ENCODE results near the gene ANKEF1.
"Not testable (repeated sequence)": the region's sequence is repeated elsewhere in the genome, so short reads cannot be mapped to it uniquely, and the experiment has no call there.

Gene ANKEF1

DNA sequence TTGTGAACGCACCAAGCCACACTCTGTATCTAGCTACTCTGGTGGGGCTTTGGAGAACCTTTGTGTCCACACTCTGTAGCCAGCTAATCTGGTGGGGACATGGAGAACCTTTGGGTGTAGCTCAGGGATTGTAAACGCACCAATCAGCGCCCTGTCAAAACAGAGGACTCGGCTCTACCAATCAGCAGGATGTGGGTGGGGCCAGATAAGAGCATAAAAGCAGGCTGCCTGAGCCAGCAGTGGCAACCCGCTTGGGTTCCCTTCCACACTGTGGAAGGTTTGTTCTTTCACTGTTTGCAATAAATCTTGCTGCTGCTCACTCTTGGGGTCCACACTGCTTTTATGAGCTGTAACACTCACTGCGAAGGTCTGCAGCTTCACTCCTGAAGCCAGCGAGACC lies 2.5 kb upstream of the ANKEF1 start:
- not testable (repeated sequence) for DNase-seq (ENCODE audit: low read depth)

DNA sequence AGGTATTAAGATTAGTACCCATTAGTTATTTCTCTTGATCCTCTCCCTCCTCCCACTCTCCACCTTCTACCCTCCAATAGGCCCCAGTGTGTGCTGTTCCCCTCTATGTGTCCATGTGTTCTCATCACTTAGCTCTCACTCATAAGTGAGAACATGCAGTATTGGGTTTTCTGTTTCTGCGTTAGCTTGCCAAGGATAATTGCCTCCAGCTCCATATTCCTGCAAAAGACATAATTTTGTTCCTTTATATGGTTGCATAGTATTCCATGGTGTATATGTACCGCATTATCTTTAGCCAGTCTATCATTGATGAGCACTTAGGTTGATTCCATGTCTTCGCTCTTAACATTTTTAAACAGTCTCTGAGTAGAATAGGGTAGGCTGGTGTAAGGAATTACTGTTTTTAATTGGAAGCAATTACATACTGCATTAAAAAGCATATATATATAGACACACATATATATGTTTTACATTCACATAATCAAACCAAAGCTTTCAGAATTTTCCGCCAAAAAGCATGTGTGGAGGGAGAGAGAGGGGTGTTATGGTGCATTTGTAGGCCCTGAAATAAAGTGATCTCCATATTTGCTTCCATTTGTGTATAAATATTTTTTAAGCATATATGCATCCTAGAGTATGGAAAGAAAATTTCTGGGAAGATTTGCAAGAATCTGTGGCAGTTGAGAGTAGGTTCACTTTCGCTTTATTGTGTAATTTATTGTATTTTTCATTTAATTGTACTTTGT lies 709 bp upstream of the ANKEF1 start:
- no peak for DNase-seq (ENCODE audit: low read depth)

DNA sequence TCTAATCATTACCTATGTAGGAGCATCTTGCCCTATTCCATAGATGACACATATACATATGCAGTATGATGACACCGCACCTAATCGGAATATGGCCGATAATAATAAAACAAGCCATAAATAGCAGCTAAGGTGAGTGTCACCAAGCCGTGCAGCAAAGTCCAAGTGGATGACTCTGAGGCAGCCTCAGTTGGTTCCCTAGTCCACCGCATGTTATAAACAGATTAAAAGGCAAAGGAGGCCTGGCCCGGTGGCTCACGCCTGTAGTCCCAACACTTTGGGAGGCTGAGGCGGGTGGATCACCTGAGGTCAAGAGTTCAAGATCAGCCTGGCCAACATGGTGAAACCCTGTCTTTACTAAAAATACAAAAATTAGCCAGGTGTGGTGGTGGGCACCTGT lies 1.5 kb downstream of the ANKEF1 start:
- DNase-seq (ENCODE audit: low read depth) = not testable (repeated sequence)

DNA sequence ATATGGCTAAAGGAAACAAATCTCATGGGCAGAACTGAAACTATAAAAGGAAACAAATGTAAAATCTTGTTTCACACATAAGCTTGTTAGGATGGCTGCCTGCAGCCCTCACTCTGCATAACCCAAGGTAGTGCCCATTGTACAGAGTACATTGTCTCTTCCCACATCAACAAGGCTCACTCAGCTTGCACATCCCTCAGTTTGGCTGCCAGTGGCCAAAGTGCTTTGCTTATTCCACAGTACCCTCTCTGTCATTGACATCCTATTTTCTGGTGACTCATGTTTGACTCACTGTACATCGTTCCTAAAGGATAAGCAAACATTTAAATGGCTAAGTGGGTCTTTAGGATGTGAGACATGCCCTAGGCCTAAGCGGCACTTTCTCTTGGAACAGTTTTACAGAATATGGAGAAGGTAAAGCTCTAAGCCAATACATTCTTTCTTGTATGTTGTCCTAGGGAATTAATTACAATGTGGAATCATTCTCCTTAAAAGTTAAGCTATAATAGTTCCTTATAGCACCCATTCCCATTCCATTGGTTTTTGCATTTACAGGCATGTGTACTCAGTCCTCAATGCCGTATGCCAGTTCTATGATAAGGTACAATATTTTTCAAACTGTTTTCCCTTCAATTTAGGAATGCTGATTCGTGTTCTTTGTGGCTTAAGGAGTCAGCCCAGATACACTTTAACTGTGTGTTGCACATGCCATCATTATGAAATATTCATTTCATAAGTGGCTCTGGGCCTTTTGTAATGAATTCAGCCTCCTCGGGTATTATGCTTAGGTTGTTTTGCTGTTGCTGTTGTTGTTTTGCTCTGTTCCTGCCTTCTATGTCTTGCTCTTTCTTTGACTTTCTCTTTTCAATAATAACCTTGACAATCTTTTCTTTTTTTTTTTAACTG lies 5.5 kb downstream of the ANKEF1 start:
- no peak for DNase-seq (ENCODE audit: low read depth)

DNA sequence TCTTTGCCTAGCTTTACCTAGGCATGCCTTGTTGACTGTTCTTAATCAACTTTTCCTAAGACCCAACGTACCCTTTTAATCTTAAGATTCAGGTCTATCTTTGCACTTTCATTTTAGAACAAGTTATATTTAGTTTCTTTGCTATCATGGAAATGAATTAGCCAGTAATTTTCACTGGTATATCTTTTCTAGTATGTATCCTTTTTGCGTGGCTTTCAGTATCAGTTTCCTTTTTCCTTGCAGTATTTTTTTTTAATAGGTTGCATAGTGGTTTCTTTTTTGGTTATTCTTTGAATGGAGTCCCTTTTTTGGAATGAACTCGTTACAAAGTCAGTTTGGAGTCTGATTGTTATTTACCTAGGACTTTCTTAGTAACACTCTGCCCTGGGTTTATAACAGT lies 7.3 kb downstream of the ANKEF1 start:
- DNase-seq (ENCODE audit: low read depth) = no peak

DNA sequence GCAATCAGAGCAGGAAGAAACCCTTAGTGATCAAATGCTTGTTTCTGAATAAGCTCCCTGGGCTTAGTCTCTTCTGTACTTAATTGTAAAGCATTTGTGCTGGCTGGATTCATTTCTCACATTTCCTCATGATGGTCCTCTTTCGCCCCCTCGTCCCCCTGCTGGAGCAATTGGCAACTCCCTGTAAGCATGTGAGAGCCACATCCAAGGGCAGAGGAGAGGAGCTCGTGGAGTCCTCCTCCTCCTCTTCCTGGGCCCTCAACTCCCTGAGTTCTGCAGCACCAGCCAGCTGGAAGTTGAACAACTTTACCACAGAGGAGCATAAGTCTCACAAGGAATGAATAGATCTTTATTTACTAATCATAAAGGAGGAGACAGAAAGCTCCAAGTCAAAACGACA lies 12.6 kb downstream of the ANKEF1 start:
- no peak for DNase-seq (ENCODE audit: low read depth)

DNA sequence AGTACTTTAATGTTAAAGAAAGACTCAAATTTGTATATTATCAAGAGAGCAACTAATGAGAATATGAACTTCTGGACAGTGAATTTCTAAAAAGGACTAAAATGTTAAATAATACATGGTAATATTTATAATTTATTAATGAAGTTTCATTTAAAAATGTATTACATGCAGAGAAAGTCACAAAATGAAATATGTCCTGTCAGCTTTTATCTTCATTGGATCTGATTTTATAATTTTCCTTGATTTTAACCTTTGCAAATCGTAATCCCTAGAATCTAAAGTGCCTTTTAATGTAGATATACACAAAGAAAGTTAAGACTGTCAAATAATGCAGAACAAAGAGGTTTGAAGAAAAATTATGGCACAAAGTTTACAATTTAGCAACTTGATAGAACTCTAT lies 16.4 kb downstream of the ANKEF1 start:
- DNase-seq (ENCODE audit: low read depth) = no peak

DNA sequence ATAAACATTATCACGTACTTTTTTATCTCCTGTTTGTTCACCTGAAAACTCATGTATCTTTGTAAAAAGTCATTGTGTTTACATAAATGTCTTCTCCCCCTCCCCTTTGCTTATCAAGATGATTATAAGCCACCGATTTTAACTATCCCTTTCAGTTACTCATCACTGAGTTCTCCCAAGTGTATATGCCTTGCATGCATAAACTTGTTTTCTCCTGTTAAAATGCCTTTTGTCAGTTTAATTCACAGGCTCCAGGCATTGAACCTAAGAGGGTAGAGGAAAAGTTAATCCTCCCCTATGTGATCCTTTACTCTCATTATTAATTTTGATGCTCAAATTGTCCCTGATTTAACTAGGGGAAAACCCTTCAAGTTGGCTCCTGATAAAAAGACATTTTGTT lies 24.2 kb downstream of the ANKEF1 start:
- no peak for DNase-seq (ENCODE audit: low read depth)

DNA sequence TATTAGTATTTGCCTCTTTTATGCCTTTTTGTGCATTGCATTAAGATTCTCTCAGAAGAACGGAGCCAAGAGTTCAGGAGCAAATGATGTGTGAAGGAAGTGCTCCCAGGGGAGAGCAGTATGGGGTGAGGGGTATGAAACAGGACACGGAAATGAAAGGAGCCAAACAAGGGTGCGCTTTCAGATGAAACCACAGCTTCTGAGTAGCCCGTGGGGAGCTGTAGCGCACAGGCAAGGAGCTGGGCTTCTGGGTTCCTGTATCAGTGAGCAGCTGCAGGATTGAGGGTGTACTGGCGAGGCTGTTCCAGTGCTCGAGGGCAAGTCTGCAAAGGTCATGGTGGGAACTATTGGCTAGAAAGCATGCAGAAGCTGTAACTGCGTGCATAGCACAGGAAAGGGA lies 25.4 kb downstream of the ANKEF1 start:
- no peak for DNase-seq (ENCODE audit: low read depth)

DNA sequence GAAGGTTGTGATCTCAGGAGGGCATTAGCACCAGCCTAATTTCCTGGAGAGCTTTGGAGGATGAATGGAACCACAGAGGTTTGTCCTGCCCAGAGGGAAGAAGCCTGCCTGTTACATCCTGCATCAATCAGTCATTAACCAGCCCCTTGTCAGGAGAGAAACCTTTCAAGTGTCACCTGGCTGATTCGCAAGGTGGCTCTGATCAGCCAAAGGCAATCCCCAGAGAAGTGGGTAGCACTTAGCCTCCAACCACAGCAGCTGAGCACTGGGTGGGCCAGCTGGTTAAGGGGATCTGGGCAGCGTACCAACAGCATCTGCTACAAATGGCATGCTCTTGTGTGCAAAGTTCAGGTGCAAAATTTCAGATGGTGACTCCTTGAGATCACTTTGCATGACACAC lies 26.9 kb downstream of the ANKEF1 start:
- no peak for DNase-seq (ENCODE audit: low read depth)

DNA sequence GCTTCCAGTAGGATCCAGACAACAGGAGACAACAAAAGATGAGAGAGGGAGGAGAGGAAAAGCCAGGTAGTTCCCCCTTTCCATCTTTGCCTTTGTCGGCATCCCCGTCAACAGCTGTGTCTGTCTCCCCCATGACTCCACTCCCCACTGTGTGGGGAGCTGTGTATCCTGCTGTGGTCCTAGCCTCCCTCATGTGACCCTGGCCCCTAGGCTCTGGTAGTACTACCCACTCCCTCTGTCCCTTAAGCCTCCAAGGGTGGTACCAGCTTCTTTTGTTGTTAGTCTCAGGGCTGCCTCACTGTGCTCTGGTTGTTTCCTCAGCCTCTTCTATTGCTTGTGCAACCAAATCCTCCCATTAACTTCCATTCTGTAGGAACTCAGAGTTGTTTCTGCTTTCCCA lies 28.7 kb downstream of the ANKEF1 start:
- DNase-seq (ENCODE audit: low read depth) = no peak

DNA sequence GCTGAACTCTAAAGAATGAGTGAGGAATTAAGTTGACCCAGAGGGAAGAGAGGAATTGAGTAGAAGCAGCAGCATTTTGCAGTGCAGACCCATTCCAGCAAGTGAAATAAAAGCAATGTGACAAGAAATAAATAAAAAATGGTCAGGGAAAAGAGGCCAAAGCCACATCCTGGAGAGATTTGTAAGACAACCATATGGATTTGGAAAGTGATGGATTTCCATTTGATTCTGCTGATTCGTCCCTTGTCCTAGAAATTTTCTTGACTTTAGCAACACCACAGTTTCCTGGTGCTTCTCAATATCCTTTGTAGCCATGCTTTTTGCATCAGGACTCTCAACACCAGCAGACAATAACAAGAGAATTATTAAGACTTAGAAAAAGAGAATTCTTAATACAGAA lies 29.8 kb downstream of the ANKEF1 start:
- DNase-seq (ENCODE audit: low read depth) = no peak

DNA sequence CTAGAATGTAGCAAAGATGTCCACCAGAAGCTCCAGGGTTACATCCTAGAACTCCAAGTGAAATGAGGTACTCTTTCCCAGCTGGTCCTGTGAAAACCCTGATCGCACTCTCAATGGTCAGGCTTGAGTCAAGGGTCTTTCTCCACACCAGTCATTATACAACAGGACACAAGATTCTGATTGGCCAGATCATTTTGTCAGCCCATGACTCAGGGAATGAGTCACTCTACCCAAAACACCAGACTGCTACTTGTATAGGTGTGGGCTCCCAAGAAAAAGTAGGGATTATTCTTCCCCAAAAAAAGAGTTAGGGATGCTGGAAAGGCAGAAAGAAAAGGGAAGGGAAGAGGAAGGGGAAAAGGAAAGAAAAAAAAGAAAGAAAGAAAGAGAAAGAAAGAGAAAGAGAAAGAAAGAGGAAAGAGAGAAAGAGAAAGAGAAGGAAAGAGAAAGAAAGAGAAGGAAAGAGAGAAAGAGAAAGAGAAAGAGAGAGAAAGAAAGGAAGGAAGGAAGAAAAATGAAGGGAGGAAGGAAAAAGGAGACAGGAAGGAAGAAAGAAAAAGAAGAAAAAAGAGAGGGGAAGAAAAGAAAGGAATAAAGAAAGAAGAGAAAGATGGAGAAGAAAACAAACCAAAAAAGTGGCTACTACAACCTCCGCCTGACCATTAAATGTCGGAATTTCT lies 30.5 kb downstream of the ANKEF1 start:
- no peak for DNase-seq (ENCODE audit: low read depth)

DNA sequence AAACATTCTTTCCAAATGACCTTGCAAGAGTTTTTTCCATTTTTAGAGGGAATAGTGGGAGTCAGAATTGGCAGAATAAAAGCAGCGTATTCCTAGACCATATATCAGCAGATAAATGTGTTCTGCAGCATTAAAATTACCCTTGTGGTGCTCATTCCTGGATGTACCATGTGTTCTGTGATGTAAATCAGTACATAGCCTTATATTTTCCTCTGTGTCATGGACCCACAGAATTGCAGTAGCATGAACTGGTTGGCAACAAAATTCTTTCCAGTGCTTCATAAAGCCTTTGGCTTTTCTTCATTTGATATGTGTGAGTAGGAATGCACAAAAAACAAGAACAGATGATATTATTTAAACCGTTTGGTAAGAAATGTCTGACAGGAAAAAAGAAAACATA lies 32.5 kb downstream of the ANKEF1 start:
- DNase-seq (ENCODE audit: low read depth) = no peak

DNA sequence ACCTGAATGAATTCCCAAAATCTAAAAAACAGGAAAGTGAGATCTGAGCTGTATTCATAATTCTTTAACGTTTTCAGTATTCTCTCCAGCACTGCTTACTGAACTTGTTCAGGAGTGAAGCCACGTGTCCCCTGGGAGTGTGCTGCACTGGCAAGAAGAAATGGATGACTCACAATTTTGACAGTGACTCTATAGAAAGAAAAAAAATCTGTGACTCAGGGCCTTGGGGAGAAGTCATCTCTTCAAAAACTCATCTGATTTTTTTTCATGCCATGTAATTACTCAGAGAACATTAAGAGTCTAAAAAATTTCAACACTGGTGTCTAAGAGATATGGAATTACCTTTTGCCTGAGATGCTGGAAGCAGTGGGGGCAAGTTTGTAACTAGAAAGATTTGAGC lies 39.7 kb downstream of the ANKEF1 start:
- no peak for DNase-seq (ENCODE audit: low read depth)

DNA sequence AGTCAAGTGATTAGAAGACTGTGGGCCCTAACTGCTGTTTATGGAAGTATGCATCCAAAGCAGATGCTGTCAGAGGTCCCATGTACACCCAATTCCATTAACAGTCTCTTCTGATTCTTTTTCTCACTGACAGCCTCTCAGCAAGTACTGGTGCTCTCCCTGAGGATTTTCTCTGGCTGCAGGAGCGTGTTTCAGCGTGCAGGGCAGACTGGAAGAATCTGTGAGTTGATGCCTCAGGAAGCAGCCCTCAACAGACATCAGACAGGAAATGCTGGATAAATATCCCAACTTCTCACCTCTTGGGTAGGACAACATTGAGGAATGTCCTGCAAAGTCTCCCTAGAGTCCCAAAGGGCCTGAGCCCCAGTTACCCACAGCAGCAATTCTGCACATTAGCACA lies 40.8 kb downstream of the ANKEF1 start:
- no peak for DNase-seq (ENCODE audit: low read depth)

DNA sequence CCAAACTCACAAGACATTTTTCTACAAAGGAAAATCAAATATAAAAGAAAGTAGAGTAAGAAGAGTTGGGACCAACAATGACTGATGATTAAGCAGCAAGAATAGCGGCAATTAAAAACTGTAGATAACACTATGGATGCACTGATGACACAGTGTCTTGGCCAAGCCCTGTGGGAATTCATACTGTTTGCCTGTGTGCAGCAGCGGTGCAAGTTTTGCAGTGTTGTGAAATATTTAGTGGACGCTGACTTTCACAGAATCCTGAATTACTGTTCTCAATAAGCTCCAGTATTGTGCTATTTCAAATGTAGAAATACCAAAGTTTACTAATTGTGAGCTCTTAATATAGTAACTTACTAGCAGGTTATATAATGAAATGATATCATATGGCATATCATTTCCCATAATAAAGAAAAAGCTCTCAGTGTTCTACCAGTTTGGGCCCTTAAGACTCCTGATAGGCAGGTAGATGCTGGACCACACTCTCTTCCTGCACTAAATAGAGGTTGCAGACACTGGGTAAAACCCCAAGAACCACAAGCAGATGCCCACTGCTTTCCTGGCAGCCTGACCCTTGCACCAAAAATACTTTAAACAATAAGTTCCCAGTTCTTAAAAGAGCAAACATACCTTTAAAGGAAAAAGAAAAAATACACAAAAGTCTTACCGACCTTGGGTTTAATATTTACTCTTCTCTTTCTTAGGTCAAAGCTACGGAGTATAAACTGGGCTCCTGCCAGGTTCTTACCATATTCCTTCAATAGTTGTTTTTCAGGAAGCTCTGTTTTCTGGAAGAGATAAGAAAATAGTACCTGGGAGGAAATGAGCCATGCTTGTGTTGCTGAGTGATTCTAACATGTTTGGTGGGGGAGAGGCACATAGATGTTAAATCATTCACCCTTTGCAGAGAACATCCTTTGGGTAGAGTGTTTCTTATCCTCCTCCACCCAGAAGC lies 41.6 kb downstream of the ANKEF1 start:
- DNase-seq (ENCODE audit: low read depth) = no peak

DNA sequence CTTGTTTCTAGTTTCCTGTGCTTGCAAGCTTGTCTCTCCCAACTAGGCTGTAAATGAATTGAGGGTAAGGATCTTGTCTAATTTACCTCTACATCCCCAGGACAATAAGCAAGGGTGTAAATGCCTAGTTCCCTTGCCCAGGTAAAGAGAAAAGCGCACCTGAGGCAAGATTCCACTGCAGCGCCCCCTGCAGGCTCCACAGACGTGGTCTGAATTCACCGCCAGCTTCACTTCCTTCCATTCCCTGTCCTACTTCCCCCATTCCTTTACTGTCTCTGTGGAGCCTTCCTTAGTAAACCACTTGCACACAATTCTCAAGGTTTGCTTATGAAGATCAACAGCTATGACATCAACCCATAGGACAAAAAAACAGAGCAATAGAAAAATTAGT lies 42.3 kb downstream of the ANKEF1 start:
- DNase-seq (ENCODE audit: low read depth) = no peak

DNA sequence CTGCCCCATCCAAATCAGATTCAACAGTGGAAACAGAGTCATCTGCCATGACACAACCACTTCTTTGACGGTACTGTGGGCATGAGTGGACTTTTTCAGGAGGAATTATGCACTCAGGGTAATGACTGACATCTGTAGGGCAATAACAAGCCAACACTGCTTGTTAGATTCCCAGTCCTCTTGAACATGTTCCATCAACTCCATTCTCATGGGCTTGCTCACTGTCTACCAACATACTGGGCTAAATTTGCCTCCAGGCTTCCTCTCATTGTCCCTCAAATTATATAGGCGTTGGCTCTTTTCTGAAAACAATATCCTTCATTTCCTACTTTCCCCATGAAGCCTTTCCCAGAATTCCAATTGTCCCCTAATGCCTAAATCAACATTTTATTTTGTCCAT lies 43.1 kb downstream of the ANKEF1 start:
- DNase-seq (ENCODE audit: low read depth) = no peak

DNA sequence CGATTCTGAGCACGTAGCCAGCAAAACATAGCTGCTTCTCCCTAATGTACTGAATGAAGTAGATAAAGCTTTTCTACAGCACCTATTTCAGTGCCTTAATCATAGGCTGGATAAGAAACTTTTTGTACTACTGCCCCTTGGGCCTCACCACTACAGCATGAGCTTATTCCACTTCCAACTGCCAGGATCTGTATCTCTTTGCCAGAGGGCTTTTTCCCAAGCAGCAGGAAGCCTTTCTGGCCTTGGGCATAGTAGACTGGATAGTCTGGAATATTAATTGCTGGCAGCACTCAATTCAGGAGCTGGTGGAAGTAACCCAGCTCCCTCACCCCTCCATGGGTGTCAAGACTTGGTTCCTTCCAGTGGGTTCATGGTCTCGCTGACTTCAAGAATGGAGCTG lies 43.6 kb downstream of the ANKEF1 start:
- DNase-seq (ENCODE audit: low read depth) = no peak

DNA sequence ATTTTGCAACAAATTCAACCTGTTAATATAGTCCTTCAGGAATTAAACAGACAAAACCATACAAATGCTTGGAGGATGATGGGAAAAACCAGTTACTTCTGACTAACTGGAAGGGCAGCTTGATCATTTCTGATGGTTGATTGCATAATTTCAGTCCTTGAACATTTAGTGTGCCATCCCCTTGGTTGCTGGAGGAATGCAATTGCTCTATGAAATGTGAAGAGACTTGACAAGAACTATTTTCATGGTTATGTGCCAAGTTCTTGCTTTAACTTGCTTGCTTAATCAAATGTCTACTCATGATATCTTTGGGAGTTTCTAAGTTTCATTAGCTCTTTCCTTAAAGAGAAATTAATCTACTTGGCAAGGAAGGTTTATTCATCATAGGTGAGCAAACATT lies 45.2 kb downstream of the ANKEF1 start:
- DNase-seq (ENCODE audit: low read depth) = no peak

DNA sequence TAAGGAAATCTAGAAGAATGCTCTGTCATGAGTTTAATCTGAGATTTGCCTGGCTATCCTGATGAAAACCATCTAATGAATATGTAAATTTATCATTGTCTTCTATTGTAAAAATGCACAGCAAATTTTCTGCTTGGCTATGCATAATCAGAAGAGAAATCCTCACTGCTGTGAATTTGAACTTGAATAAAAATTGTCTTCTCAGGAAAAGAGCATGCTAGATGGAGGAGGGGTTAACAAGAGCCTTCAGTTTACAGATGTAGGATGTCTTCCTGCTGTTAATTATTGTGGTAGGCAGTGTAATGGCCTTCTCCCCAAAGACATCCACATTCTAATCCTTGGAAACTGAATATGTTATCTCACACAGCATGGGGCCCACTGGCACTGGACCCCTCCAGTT lies 45.8 kb downstream of the ANKEF1 start:
- DNase-seq (ENCODE audit: low read depth) = no peak
